MCF 10A (cell line): ENCODE measurements around the gene PNPLA1. TPM values are rescaled to one million over a fixed set of nuclear protein-coding genes. Genes with fewer than 3 reads are reported as not detected.

ENCODE experiments used
- BruUV-seq: library from RNA; stranded (reverse); fragments of 400-500 nt; replicated peaks from 2 replicates; lab custom pipeline; 2021; lab: Mats Ljungman, UMichigan
- CTCF ChIA-PET: fragments of 300-600 bp; sonication (Branson Sonifier 250); formaldehyde crosslinking; extraction: SDS; loops from one replicate; lab custom pipeline; 2021; ENCODE audit warnings: antibody characterized with exemption, inconsistent platforms; lab: Yijun Ruan, JAX
- POLR2A ChIA-PET: fragments of 300-600, 350-650 bp; sonication (Branson Sonifier 250); formaldehyde crosslinking; extraction: SDS; loops from one replicate; lab custom pipeline; 2020; ENCODE audit warnings: antibody characterized with exemption, inconsistent platforms; lab: Yijun Ruan, JAX
- DNase-seq: peaks from one replicate; pipeline ENCODE4 v3.0.0-alpha.2; 2018; ENCODE audit not compliant: unreplicated experiment
- H3K27ac Mint-ChIP-seq: one replicate; pipeline ENCODE4 v1.8.0; 2022; ENCODE audit warnings: mild to moderate bottlenecking, low read depth, mixed read lengths; ENCODE audit not compliant: unreplicated experiment
- H3K27me3 Mint-ChIP-seq: one replicate; pipeline ENCODE4 v1.8.0; 2022; ENCODE audit warnings: mixed read lengths; ENCODE audit not compliant: insufficient read depth, unreplicated experiment
- H3K36me3 Mint-ChIP-seq: one replicate; pipeline ENCODE4 v1.8.0; 2022; ENCODE audit warnings: mild to moderate bottlenecking, moderate library complexity, mixed read lengths; ENCODE audit not compliant: insufficient read depth, unreplicated experiment
- H3K4me1 Mint-ChIP-seq: one replicate; pipeline ENCODE4 v1.8.0; 2022; ENCODE audit warnings: mixed read lengths; ENCODE audit not compliant: insufficient read depth, unreplicated experiment
- H3K4me3 Mint-ChIP-seq: one replicate; pipeline ENCODE4 v1.8.0; 2022; ENCODE audit warnings: mild to moderate bottlenecking, moderate library complexity, mixed read lengths; ENCODE audit not compliant: unreplicated experiment
- H3K9me3 Mint-ChIP-seq: one replicate; pipeline ENCODE4 v1.8.0; 2022; ENCODE audit warnings: mixed read lengths; ENCODE audit not compliant: unreplicated experiment
- CTCF ChIP-seq: fragments of 200-600 bp; IDR thresholded peaks from one replicate; pipeline ENCODE4 v1.8.0; 2022; ENCODE audit warnings: antibody characterized with exemption, mild to moderate bottlenecking; ENCODE audit not compliant: unreplicated experiment
- intact Hi-C: fragments of 100-400 bp; cut with micrococcal nuclease; formaldehyde crosslinking; loops from 2 replicates; pipeline ENCODE4 v1.14.1; 2022
- total RNA-seq: library from RNA; stranded (reverse); gene quantifications from 2 replicates; pipeline ENCODE4 v1.2.3, GENCODE V29; 2022

The PNPLA1 gene
- total RNA-seq, 1 experiment from 2014 or later = not detected

GRCh38 chr6:36235862-36236261 is 34.0 kb upstream of the PNPLA1 start:
- POLR2A ChIA-PET = no interaction called here
- H3K27me3 Mint-ChIP-seq = no peaks in the 10 kb centered on the region
- no peak overlapping the region for H3K27ac Mint-ChIP-seq

GRCh38 chr6:36239774-36240173 is 30.1 kb upstream of the PNPLA1 start:
- no peak for TF ChIP-seq CTCF
- Mint-ChIP-seq H3K4me1 (no peaks in the 10 kb centered on the region), H3K9me3 (no peaks in the 10 kb centered on the region), H3K36me3 (no peaks in the 10 kb centered on the region), H3K27me3 (peaks cover 30% of the 10 kb centered on the region), H3K27ac (no peak overlapping the region), H3K4me3 (no peak overlapping the region)
- BruUV-seq = no TSS peak
- ChIA-PET POLR2A (no interaction called here), CTCF (no interaction called here)
- no peak for DNase-seq
- intact Hi-C loops = no loop called here

More at GRCh38 chr6:36235862-36236261, 34.0 kb upstream of the PNPLA1 start:
- intact Hi-C loops = no loop called here
- DNase-seq = no peak
- TF ChIP-seq CTCF = no peak
- Mint-ChIP-seq H3K4me1 (no peaks in the 10 kb centered on the region), H3K36me3 (peaks cover 20% of the 10 kb centered on the region), H3K9me3 (no peaks in the 10 kb centered on the region), H3K4me3 (no peak overlapping the region)
- CTCF ChIA-PET = interaction anchor here (0.7 to 1.0 kb wide), 2 partner anchors 17 to 67 kb away, joined by 3 read pairs; no protein-coding TSS in a partner anchor
- no TSS peak for BruUV-seq

- no peak overlapping the region for H3K27ac Mint-ChIP-seq
- no peak overlapping the region for H3K4me3 Mint-ChIP-seq
- H3K27me3 Mint-ChIP-seq = peaks cover 30% of the 10 kb centered on the region
- H3K4me1 Mint-ChIP-seq = peaks cover under 1% of the 10 kb centered on the region
- POLR2A ChIA-PET = no interaction called here
- intact Hi-C loops = no loop called here
- no peaks in the 10 kb centered on the region for H3K36me3 Mint-ChIP-seq
- no peak for DNase-seq
- no TSS peak for BruUV-seq
- no peak for TF ChIP-seq CTCF
- CTCF ChIA-PET = no interaction called here
- H3K9me3 Mint-ChIP-seq = no peaks in the 10 kb centered on the region
Measured at GRCh38 chr6:36241728-36242127, 28.1 kb upstream of the PNPLA1 start.

- DNase-seq = no peak
- Mint-ChIP-seq H3K27ac (no peak overlapping the region), H3K27me3 (peaks cover 30% of the 10 kb centered on the region), H3K9me3 (no peaks in the 10 kb centered on the region), H3K36me3 (no peaks in the 10 kb centered on the region), H3K4me1 (peaks cover 5% of the 10 kb centered on the region), H3K4me3 (no peak overlapping the region)
- TF ChIP-seq CTCF = no peak
- CTCF ChIA-PET = no interaction called here
- no TSS peak for BruUV-seq
- intact Hi-C loops = no loop called here
- POLR2A ChIA-PET = interaction anchor here (1.0 to 1.2 kb wide), 2 partner anchors 12 to 44 kb away, joined by 4 read pairs; no protein-coding TSS in a partner anchor
Measured at GRCh38 chr6:36242161-36242560, 27.7 kb upstream of the PNPLA1 start.
